OCI-LY7 (cell line): ENCODE results near the gene LIPE.

Experiments used
- CTCF ChIP-seq: fragments of 200-600 bp; sonication (generic); conservative IDR thresholded peaks from 2 replicates; pipeline ENCODE4 v1.5.1; 2014; ENCODE audit warnings: mild to moderate bottlenecking, antibody characterized with exemption, low read length, moderate library complexity, mixed read lengths
- EZH2phosphoT487 ChIP-seq: fragments of 200-600 bp; sonication (generic); IDR thresholded peaks from 2 replicates; pipeline ENCODE4 v1.6.1; 2018; ENCODE audit warnings: low read depth, borderline replicate concordance, mild to moderate bottlenecking, mixed run types, antibody characterized with exemption, low read length, moderate library complexity, mixed read lengths

GRCh38 chr19:42443944-42444398 lies 16.8 kb upstream of the LIPE start:
- TF ChIP-seq CTCF (no peak), EZH2phosphoT487 (no peak)
